Fibroblast of lung (primary cell): ENCODE measurements around the gene POLR1E.

Source experiments
- EZH2 ChIP-seq: IDR thresholded peaks from 2 replicates; pipeline ENCODE4 v1.5.1; 2012; ENCODE audit warnings: low read length, control low read depth, mild to moderate bottlenecking; ENCODE audit errors: missing control alignments
- TF ChIP-seq, protein P1 (sequence below), 2 donors: IDR thresholded peaks in 1 of 2; conservative IDR thresholded peaks in 1 of 2; 1 replicate in 1 of 2; 2 replicates in 1 of 2; pipeline ENCODE4 v1.5.1; 2011 to 2012; ENCODE audit warnings: low read length in 2 of 2, control low read depth in 1 of 2, inconsistent platforms in 1 of 2, low read depth in 1 of 2, mild to moderate bottlenecking in 1 of 2

DNA sequence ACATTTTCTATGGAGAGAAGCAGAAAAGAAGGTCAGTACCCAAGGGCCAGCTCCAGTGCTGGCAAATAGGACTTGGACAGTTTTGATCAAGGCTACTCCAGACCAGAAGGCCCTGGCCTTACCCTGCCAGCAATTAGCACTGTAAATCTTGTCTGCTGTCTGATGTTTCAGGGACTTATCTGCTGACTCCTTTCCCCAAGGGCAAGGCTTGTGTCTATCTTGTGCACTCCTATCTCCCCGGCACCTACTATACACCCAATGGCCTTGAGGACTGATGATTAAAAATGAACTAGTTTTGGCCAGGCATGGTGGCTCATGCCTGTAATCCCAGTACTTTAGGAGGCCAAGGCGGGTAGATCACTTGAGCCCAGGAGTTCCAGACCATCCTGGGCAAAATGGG lies 37.2 kb downstream of the POLR1E start:
- TF ChIP-seq, protein P1, sequence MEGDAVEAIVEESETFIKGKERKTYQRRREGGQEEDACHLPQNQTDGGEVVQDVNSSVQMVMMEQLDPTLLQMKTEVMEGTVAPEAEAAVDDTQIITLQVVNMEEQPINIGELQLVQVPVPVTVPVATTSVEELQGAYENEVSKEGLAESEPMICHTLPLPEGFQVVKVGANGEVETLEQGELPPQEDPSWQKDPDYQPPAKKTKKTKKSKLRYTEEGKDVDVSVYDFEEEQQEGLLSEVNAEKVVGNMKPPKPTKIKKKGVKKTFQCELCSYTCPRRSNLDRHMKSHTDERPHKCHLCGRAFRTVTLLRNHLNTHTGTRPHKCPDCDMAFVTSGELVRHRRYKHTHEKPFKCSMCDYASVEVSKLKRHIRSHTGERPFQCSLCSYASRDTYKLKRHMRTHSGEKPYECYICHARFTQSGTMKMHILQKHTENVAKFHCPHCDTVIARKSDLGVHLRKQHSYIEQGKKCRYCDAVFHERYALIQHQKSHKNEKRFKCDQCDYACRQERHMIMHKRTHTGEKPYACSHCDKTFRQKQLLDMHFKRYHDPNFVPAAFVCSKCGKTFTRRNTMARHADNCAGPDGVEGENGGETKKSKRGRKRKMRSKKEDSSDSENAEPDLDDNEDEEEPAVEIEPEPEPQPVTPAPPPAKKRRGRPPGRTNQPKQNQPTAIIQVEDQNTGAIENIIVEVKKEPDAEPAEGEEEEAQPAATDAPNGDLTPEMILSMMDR (conservative IDR thresholded peaks at IDR 0.05 in 1 of 2, IDR thresholded peaks at IDR 0.05 in 1 of 2; ENCODE audit: low read depth in 1 of 2, low read length in 2 of 2): no peak
- TF ChIP-seq EZH2: no peak
